PC-9 (cell line): ENCODE data around the gene NT5DC4.

Source experiments
- CTCF ChIP-seq: fragments of 200-600 bp; sonication (generic); conservative IDR thresholded peaks from 2 replicates; pipeline ENCODE4 v1.6.1; 2017; ENCODE audit warnings: mixed run types, antibody characterized with exemption, mild to moderate bottlenecking, moderate library complexity
- EZH2 ChIP-seq: fragments of 200-600 bp; sonication (generic); IDR thresholded peaks from 2 replicates; pipeline ENCODE4 v1.8.0; 2017; ENCODE audit warnings: antibody characterized with exemption, low read depth

- TF ChIP-seq CTCF (no peak), EZH2 (no peak)
Measured at GRCh38 chr2:112787294-112787693, 66.5 kb downstream of the NT5DC4 start.
